Omental fat pad (tissue), 4 donors: ENCODE results near the gene GPRIN3. TPM values are rescaled to one million over a fixed set of nuclear protein-coding genes. Genes with fewer than 3 reads are reported as not detected.
"Not testable (repeated sequence)": the region's sequence is repeated elsewhere in the genome, so short reads cannot be mapped to it uniquely, and the experiment has no call there.

Source experiments
- ATAC-seq: fragments of 150-250 bp; one replicate; pipeline ENCODE4 v1.9.1; 2016; ENCODE audit warnings: mild to moderate bottlenecking, moderate library complexity; ENCODE audit not compliant: low FRiP score
- DNase-seq: peaks from one replicate; pipeline ENCODE4 v3.0.0-alpha.2; 2019; ENCODE audit warnings: low spot score
- total RNA-seq, 4 donors: library from RNA; depleted of rRNA; stranded (reverse); fragments of >200 nt; gene quantifications; one replicate each; pipeline ENCODE4 v1.1.0, GENCODE V29; 2016
- TF ChIP-seq, protein P1 (sequence below), 3 donors: fragments of 450-650 bp; IDR thresholded peaks; one replicate each; pipeline ENCODE4 v1.5.1; 2016 to 2017; ENCODE audit warnings: antibody characterized with exemption in 3 of 3, mild to moderate bottlenecking in 3 of 3, moderate library complexity in 2 of 3

The GPRIN3 gene
- total RNA-seq, 4 donors from 2014 or later = 3.3 to 19.3 (median 14.7) TPM

GRCh38 chr4:89214308-89214707, 93.3 kb downstream of the GPRIN3 start:
- DNase-seq (no peak), ATAC-seq (no peak)
- TF ChIP-seq, protein P1, sequence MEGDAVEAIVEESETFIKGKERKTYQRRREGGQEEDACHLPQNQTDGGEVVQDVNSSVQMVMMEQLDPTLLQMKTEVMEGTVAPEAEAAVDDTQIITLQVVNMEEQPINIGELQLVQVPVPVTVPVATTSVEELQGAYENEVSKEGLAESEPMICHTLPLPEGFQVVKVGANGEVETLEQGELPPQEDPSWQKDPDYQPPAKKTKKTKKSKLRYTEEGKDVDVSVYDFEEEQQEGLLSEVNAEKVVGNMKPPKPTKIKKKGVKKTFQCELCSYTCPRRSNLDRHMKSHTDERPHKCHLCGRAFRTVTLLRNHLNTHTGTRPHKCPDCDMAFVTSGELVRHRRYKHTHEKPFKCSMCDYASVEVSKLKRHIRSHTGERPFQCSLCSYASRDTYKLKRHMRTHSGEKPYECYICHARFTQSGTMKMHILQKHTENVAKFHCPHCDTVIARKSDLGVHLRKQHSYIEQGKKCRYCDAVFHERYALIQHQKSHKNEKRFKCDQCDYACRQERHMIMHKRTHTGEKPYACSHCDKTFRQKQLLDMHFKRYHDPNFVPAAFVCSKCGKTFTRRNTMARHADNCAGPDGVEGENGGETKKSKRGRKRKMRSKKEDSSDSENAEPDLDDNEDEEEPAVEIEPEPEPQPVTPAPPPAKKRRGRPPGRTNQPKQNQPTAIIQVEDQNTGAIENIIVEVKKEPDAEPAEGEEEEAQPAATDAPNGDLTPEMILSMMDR (IDR thresholded peaks at IDR 0.05) = no peak

DNA sequence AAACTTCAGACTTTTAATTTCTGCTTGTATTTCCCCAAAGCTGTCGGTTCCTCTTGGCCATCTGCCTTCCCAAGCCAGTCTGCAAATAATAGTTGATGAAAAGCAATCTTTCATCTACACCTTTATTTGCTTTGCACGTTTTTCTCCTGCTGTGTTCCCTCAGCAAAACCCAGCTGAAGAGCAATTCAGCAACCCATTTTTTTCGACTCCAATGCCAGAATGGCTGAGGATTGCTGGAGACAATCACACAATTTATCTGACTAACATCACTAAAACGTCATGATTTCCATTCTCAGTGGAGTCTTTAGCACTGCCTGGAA, 94.3 kb downstream of the GPRIN3 start:
- TF ChIP-seq, protein P1 (IDR thresholded peaks at IDR 0.05) = no peak
- ATAC-seq (no peak), DNase-seq (no peak)

DNA sequence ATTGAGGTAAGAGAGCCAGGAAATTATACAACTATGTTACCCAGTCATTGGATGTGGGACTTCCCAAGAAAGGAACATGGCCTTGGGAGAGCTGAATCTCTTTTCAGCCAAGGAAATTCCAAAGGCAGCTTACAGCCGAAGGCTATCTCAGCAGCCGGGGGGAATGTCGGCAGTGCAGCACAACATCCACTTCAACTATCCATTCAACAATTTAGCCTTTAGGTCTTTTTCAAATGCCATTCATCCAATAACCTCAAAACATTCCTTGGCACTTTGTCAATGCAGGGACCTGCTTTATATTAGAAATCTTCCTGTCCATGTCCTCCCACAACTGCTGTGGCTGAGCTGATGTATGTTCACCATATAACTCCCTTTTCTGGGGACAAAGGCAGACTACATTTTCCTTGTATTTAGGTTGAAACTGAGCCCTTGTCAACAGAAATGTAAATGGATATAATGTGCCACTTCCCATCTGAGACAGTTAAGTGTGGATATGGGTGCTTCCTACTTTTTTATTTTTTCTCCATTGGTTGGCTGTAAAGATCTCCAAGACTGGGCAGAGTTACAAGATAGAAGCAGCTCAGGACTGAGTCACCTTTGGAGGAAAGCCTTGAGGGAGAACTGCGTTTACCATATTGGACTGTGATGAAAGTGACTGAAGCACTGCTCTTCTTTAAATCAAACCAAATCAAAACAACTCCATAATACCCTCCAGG, 94.8 kb downstream of the GPRIN3 start:
- ATAC-seq = no peak
- TF ChIP-seq, protein P1 (IDR thresholded peaks at IDR 0.05) = no peak
- DNase-seq = no peak

DNA sequence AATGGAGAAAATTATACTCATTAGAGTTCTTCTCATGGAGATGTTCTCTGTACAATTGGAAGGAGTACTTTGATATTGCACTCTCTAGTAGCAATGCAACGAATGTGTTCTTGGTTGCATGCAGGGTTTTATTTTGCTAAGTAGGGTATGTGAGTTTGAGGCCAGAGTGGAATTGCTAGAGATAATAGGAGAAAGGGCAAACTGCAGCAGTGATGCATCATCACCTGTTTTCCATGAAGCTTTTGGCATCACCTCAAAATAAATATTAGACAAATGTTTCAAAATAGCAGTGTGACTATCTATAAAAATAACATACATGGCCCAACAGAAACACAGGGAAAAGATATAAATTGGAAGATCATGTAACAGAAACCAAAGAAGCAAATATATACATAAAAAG, 103.0 kb downstream of the GPRIN3 start:
- DNase-seq (no peak), ATAC-seq (no peak)
- TF ChIP-seq, protein P1 (IDR thresholded peaks at IDR 0.05) = no peak

- ATAC-seq = no peak
- DNase-seq = no peak
- TF ChIP-seq, protein P1 (IDR thresholded peaks at IDR 0.05) = no peak
Observed at GRCh38 chr4:89203902-89204301, 103.7 kb downstream of the GPRIN3 start.

GRCh38 chr4:89199394-89199793, 108.2 kb downstream of the GPRIN3 start:
- ATAC-seq, DNase-seq: not testable (repeated sequence)

- DNase-seq (no peak), ATAC-seq (no peak)
- TF ChIP-seq, protein P1 (IDR thresholded peaks at IDR 0.05) = no peak
Observed at GRCh38 chr4:89197920-89198319, 109.7 kb downstream of the GPRIN3 start.
